SK-N-SH (cell line): ENCODE measurements around the gene MAN1A2. TPM values are rescaled to one million over a fixed set of nuclear protein-coding genes. Genes with fewer than 3 reads are reported as not detected.

Experiments
- CTCF ChIA-PET: fragments of 300-600, 350-600 bp; formaldehyde crosslinking; extraction: SDS; loops from one replicate; lab custom pipeline; 2021; lab: Yijun Ruan, JAX
- POLR2A ChIA-PET: fragments of 350-600 bp; sonication (Branson Sonifier 250); formaldehyde crosslinking; extraction: SDS; loops from one replicate; lab custom pipeline; 2020; ENCODE audit warnings: antibody characterized with exemption, inconsistent platforms; lab: Yijun Ruan, JAX
- DNase-seq: peaks from one replicate; pipeline ENCODE4 v3.0.0; 2012
- H2AFZ ChIP-seq: fragments of 200-600 bp; sonication (generic); 2 replicates; pipeline ENCODE4 v1.8.1; 2016; ENCODE audit warnings: antibody characterized with exemption, mild to moderate bottlenecking, low read depth
- H3F3A ChIP-seq: fragments of 200-600 bp; sonication (generic); replicated peaks from 2 replicates; pipeline ENCODE3; 2016; ENCODE audit warnings: antibody characterized with exemption, mild to moderate bottlenecking; ENCODE audit not compliant: insufficient read depth
- H3K27ac ChIP-seq, 2 experiments: fragments of 200-500 bp in 1 of 2; fragments of 200-600 bp in 1 of 2; sonication (Bioruptor generic) in 1 of 2; sonication (generic), shearing (Covaris generic) in 1 of 2; 2 replicates each; pipeline versions ENCODE4 v1.5.1 to v1.6.1; 2014 to 2016; ENCODE audit warnings: low read depth in 2 of 2, inconsistent platforms in 1 of 2, low read length in 1 of 2, mild to moderate bottlenecking in 1 of 2, mixed read lengths in 1 of 2
- H3K27me3 ChIP-seq: fragments of 200-600 bp; sonication (generic), shearing (Covaris generic); 2 replicates; pipeline ENCODE4 v1.6.1; 2016; ENCODE audit warnings: mixed run types; ENCODE audit not compliant: insufficient read depth
- H3K36me3 ChIP-seq, 2 experiments: fragments of 200-500 bp in 1 of 2; fragments of 200-600 bp in 1 of 2; sonication (Bioruptor generic) in 1 of 2; sonication (generic) in 1 of 2; replicated peaks in 1 of 2; 2 replicates each; pipeline versions ENCODE3 to v1.5.1; 2014 to 2016; ENCODE audit warnings: low read length in 1 of 2, mild to moderate bottlenecking in 1 of 2; ENCODE audit not compliant: insufficient read depth in 2 of 2, control insufficient read depth in 1 of 2
- H3K4me1 ChIP-seq, 2 experiments: fragments of 200-500 bp in 1 of 2; fragments of 200-600 bp in 1 of 2; sonication (Bioruptor generic) in 1 of 2; sonication (generic), shearing (Covaris generic) in 1 of 2; 2 replicates each; pipeline versions ENCODE4 v1.5.1 to v1.6.1; 2014 to 2016; ENCODE audit warnings: low read depth in 1 of 2, low read length in 1 of 2, mixed run types in 1 of 2; ENCODE audit not compliant: insufficient read depth in 2 of 2, control insufficient read depth in 1 of 2
- H3K4me2 ChIP-seq: fragments of 200-600 bp; sonication (generic), shearing (Covaris generic); 2 replicates; pipeline ENCODE4 v1.6.1; 2017; ENCODE audit warnings: mixed run types
- H3K4me3 ChIP-seq, 2 experiments: fragments of 200-500 bp in 1 of 2; fragments of 200-600 bp in 1 of 2; sonication (Bioruptor generic) in 1 of 2; sonication (generic), shearing (Covaris generic) in 1 of 2; 2 replicates each; pipeline versions ENCODE4 v1.5.1 to v1.8.1; 2014 to 2016; ENCODE audit warnings: low read depth in 2 of 2, inconsistent platforms in 1 of 2, low read length in 1 of 2, mild to moderate bottlenecking in 1 of 2, mixed read lengths in 1 of 2, moderate library complexity in 1 of 2
- H3K79me2 ChIP-seq: fragments of 200-600 bp; sonication (generic); 2 replicates; pipeline ENCODE4 v1.8.1; 2017; ENCODE audit warnings: mild to moderate bottlenecking; ENCODE audit not compliant: insufficient read depth
- H3K9ac ChIP-seq: fragments of 200-600 bp; sonication (generic); 2 replicates; pipeline ENCODE4 v1.6.1; 2017; ENCODE audit warnings: mixed run types
- H3K9me2 ChIP-seq: fragments of 200-600 bp; sonication (generic); 2 replicates; pipeline ENCODE4 v1.6.1; 2017; ENCODE audit warnings: mixed run types
- H3K9me3 ChIP-seq: fragments of 200-600 bp; sonication (generic); 2 replicates; pipeline ENCODE4 v1.6.1; 2017; ENCODE audit warnings: mixed run types, mild to moderate bottlenecking, moderate library complexity
- H4K20me1 ChIP-seq: fragments of 200-600 bp; sonication (generic); 2 replicates; pipeline ENCODE4 v1.6.1; 2017; ENCODE audit warnings: mild to moderate bottlenecking, mixed run types; ENCODE audit not compliant: insufficient read depth
- CHD2 ChIP-seq: fragments of 150-350 bp; IDR thresholded peaks from 2 replicates; pipeline ENCODE4 v1.6.1; 2018; ENCODE audit warnings: low read length; ENCODE audit not compliant: partially characterized antibody
- ELF1 ChIP-seq: IDR thresholded peaks from 2 replicates; pipeline ENCODE4 v1.4.0; 2012
- EP300 ChIP-seq, 2 experiments: IDR thresholded peaks; 2 replicates each; pipeline versions ENCODE4 v1.4.0 to v1.6.1; 2012; ENCODE audit warnings: borderline replicate concordance in 1 of 2, low read depth in 1 of 2, low read length in 1 of 2
- EZH2phosphoT487 ChIP-seq: fragments of 200-600 bp; sonication (generic); IDR thresholded peaks from 2 replicates; pipeline ENCODE4 v1.6.1; 2017; ENCODE audit warnings: low read depth, mixed run types, mild to moderate bottlenecking, antibody characterized with exemption, moderate library complexity, borderline replicate concordance
- FOXJ3 ChIP-seq: sonication (generic); formaldehyde crosslinking; IDR thresholded peaks from 2 replicates; pipeline ENCODE4 v1.5.1; 2020; ENCODE audit warnings: mild to moderate bottlenecking, missing genetic modification reagents
- FOXM1 ChIP-seq: IDR thresholded peaks from 2 replicates; pipeline ENCODE4 v1.4.0; 2012; ENCODE audit warnings: low read depth, mild to moderate bottlenecking
- JUND ChIP-seq: IDR thresholded peaks from 2 replicates; pipeline ENCODE4 v1.4.0; 2012
- RAD21 ChIP-seq: IDR thresholded peaks from 2 replicates; pipeline ENCODE4 v1.6.1; 2012; ENCODE audit warnings: mild to moderate bottlenecking, low read length
- RCOR1 ChIP-seq: fragments of 150-350 bp; IDR thresholded peaks from 2 replicates; pipeline ENCODE4 v1.6.1; 2017; ENCODE audit warnings: antibody characterized with exemption, low read length
- SMC3 ChIP-seq: IDR thresholded peaks from 2 replicates; pipeline ENCODE4 v1.6.1; 2012; ENCODE audit warnings: low read depth, low read length, improper control_type of control experiment
- TEAD4 ChIP-seq: IDR thresholded peaks from 2 replicates; pipeline ENCODE4 v1.4.0; 2012; ENCODE audit warnings: mild to moderate bottlenecking, borderline replicate concordance; ENCODE audit not compliant: insufficient read depth
- WGBS: methylation state at CpG from one replicate; pipeline ENCODE4 v1.1.6; 2017; ENCODE audit warnings: low lambda C conversion rate; 5-methylcytosine and 5-hydroxymethylcytosine counted together
- polyA plus RNA-seq, 3 experiments: library from polyadenylated mRNA; depleted of rRNA; stranded (reverse); fragments of >200 nt; gene quantifications; 2 replicates each; pipeline ENCODE4 v1.2.3, GENCODE V29; 2012
- TF ChIP-seq, protein P1 (sequence below): IDR thresholded peaks from 2 replicates; pipeline ENCODE4 v1.6.1; 2012; ENCODE audit warnings: mild to moderate bottlenecking, low read depth, low read length, moderate library complexity
- TF ChIP-seq, protein P2 (sequence below): IDR thresholded peaks from 2 replicates; pipeline ENCODE4; 2012
- TF ChIP-seq, protein P3 (sequence below): IDR thresholded peaks from 2 replicates; pipeline ENCODE4 v1.4.0; 2012; ENCODE audit warnings: low read depth, borderline replicate concordance
- TF ChIP-seq, protein P4 (sequence below): fragments of 200-600 bp; sonication (generic); IDR thresholded peaks from 2 replicates; pipeline ENCODE4 v1.6.1; 2017; ENCODE audit warnings: antibody characterized with exemption, mild to moderate bottlenecking, moderate library complexity

Gene MAN1A2
- polyA plus RNA-seq, 1 of the 3 experiments (the other 2 are of a cell fraction): 6.0 TPM

DNA sequence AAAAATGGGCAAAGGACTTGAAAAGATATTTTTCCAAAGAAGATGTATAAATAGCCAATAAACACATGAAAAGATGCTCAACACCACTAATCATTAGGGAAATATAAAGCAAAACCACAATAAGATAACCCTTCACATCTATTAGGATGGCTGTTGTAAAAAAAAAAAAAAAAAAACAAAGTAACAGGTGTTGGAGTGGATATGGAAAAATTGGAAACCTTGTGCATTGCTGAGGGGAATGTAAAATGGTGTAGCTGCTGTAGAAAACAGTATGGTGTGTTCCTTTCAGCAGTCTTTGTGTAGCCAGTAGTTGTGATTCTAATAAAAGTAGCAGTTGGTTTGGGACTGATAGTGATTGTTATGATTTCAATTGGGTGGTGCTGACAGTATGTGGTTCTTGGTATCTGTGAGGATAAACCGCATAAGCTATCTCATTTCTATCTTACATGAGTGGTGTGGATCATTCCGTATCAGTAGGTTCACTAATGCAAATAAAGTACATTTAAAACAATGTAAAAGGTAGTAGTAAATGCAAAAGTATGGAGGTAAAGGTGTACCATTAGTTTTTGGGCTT is 19.9 kb downstream of the MAN1A2 start:
- Histone ChIP-seq H3F3A (no peaks in the 10 kb centered on the region), H3K79me2 (peaks cover 79% of the 10 kb centered on the region), H3K4me2 (no peak overlapping the region), H3K4me3 (no peak overlapping the region), H3K27ac (no peak overlapping the region), H3K27me3 (no peaks in the 10 kb centered on the region), H4K20me1 (peaks cover 25% of the 10 kb centered on the region), H3K9ac (no peak overlapping the region), H3K9me2 (no peaks in the 10 kb centered on the region), H3K4me1 (peaks cover 0 to 4% of the 10 kb centered on the region in 2 experiments; a peak in 1 of 4 replicates), H2AFZ (no peak overlapping the region), H3K9me3 (peaks cover 13% of the 10 kb centered on the region), H3K36me3 (peaks cover 0 to 4% of the 10 kb centered on the region in 2 experiments)
- no peak for TF ChIP-seq SMC3
- TF ChIP-seq FOXM1: no peak
- TF ChIP-seq, protein P1, sequence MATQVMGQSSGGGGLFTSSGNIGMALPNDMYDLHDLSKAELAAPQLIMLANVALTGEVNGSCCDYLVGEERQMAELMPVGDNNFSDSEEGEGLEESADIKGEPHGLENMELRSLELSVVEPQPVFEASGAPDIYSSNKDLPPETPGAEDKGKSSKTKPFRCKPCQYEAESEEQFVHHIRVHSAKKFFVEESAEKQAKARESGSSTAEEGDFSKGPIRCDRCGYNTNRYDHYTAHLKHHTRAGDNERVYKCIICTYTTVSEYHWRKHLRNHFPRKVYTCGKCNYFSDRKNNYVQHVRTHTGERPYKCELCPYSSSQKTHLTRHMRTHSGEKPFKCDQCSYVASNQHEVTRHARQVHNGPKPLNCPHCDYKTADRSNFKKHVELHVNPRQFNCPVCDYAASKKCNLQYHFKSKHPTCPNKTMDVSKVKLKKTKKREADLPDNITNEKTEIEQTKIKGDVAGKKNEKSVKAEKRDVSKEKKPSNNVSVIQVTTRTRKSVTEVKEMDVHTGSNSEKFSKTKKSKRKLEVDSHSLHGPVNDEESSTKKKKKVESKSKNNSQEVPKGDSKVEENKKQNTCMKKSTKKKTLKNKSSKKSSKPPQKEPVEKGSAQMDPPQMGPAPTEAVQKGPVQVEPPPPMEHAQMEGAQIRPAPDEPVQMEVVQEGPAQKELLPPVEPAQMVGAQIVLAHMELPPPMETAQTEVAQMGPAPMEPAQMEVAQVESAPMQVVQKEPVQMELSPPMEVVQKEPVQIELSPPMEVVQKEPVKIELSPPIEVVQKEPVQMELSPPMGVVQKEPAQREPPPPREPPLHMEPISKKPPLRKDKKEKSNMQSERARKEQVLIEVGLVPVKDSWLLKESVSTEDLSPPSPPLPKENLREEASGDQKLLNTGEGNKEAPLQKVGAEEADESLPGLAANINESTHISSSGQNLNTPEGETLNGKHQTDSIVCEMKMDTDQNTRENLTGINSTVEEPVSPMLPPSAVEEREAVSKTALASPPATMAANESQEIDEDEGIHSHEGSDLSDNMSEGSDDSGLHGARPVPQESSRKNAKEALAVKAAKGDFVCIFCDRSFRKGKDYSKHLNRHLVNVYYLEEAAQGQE: no peak
- TF ChIP-seq ELF1: no peak
- TF ChIP-seq CHD2: no peak
- TF ChIP-seq, protein P2, sequence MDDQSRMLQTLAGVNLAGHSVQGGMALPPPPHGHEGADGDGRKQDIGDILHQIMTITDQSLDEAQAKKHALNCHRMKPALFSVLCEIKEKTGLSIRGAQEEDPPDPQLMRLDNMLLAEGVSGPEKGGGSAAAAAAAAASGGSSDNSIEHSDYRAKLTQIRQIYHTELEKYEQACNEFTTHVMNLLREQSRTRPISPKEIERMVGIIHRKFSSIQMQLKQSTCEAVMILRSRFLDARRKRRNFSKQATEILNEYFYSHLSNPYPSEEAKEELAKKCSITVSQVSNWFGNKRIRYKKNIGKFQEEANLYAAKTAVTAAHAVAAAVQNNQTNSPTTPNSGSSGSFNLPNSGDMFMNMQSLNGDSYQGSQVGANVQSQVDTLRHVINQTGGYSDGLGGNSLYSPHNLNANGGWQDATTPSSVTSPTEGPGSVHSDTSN: no peak
- TF ChIP-seq EP300 (IDR thresholded peaks at IDR 0.05; ENCODE audit: borderline replicate concordance in 1 of 2, low read depth in 1 of 2, low read length in 1 of 2): no peak
- no peak for TF ChIP-seq EZH2phosphoT487
- no peak for TF ChIP-seq FOXJ3 (CRISPR knock-in tag)
- TF ChIP-seq, protein P3, sequence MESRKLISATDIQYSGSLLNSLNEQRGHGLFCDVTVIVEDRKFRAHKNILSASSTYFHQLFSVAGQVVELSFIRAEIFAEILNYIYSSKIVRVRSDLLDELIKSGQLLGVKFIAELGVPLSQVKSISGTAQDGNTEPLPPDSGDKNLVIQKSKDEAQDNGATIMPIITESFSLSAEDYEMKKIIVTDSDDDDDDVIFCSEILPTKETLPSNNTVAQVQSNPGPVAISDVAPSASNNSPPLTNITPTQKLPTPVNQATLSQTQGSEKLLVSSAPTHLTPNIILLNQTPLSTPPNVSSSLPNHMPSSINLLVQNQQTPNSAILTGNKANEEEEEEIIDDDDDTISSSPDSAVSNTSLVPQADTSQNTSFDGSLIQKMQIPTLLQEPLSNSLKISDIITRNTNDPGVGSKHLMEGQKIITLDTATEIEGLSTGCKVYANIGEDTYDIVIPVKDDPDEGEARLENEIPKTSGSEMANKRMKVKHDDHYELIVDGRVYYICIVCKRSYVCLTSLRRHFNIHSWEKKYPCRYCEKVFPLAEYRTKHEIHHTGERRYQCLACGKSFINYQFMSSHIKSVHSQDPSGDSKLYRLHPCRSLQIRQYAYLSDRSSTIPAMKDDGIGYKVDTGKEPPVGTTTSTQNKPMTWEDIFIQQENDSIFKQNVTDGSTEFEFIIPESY: no peak
- no peak for TF ChIP-seq RAD21
- no peak for TF ChIP-seq RCOR1
- TF ChIP-seq JUND: no peak
- TF ChIP-seq, protein P4, sequence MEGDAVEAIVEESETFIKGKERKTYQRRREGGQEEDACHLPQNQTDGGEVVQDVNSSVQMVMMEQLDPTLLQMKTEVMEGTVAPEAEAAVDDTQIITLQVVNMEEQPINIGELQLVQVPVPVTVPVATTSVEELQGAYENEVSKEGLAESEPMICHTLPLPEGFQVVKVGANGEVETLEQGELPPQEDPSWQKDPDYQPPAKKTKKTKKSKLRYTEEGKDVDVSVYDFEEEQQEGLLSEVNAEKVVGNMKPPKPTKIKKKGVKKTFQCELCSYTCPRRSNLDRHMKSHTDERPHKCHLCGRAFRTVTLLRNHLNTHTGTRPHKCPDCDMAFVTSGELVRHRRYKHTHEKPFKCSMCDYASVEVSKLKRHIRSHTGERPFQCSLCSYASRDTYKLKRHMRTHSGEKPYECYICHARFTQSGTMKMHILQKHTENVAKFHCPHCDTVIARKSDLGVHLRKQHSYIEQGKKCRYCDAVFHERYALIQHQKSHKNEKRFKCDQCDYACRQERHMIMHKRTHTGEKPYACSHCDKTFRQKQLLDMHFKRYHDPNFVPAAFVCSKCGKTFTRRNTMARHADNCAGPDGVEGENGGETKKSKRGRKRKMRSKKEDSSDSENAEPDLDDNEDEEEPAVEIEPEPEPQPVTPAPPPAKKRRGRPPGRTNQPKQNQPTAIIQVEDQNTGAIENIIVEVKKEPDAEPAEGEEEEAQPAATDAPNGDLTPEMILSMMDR: no peak
- no peak for TF ChIP-seq TEAD4
- ChIA-PET CTCF (interaction anchor here (0.6 kb wide), 1 partner anchor 131 kb away, joined by 3 read pairs; no protein-coding TSS in a partner anchor), POLR2A (no interaction called here)
- no peak for DNase-seq
- 96% methylated on average over 2 of the region's 2 CpGs for WGBS
